Fibroblast of lung (primary cell): Measurements from ENCODE around the gene NFKBIE. TPM values are rescaled to one million over a fixed set of nuclear protein-coding genes. Genes with fewer than 3 reads are reported as not detected.

Source experiments
- DNase-seq, 2 donors: peaks; one replicate each; pipeline versions ENCODE4 v3.0.0 to v3.0.0-alpha.2; 2010; ENCODE audit warnings: low read depth in 2 of 2
- H2AFZ ChIP-seq: 2 replicates; pipeline ENCODE4 v1.5.1; 2012; ENCODE audit warnings: low read length, control low read depth, inconsistent platforms
- H3K27ac ChIP-seq: 2 replicates; pipeline ENCODE4 v1.5.1; 2011; ENCODE audit warnings: low read length, control low read depth; ENCODE audit not compliant: insufficient read depth
- H3K27me3 ChIP-seq: 2 replicates; pipeline ENCODE4 v1.5.1; 2011; ENCODE audit warnings: mild to moderate bottlenecking, low read length; ENCODE audit not compliant: control insufficient read depth, insufficient read depth
- H3K36me3 ChIP-seq: 2 replicates; pipeline ENCODE4 v1.5.1; 2011; ENCODE audit warnings: low read length; ENCODE audit not compliant: control insufficient read depth, insufficient read depth
- H3K4me1 ChIP-seq: 2 replicates; pipeline ENCODE4 v1.5.1; 2011; ENCODE audit warnings: low read length; ENCODE audit not compliant: control insufficient read depth, insufficient read depth; ENCODE audit errors: extremely low read depth
- H3K4me2 ChIP-seq: 2 replicates; pipeline ENCODE4 v1.5.1; 2011; ENCODE audit warnings: low read length, control low read depth; ENCODE audit not compliant: insufficient read depth; ENCODE audit errors: extremely low read depth
- H3K4me3 ChIP-seq, 4 experiments: fragments of 200-600 bp in 1 of 4; sonication (generic) in 1 of 4; replicated peaks in 1 of 4; 2 replicates each; pipeline ENCODE4 v1.5.1; 2011 to 2016; ENCODE audit warnings: low read length in 4 of 4, low read depth in 3 of 4, mild to moderate bottlenecking in 3 of 4, control low read depth in 2 of 4, inconsistent platforms in 1 of 4, mixed read lengths in 1 of 4; ENCODE audit not compliant: insufficient read depth in 1 of 4; ENCODE audit errors: control extremely low read depth in 1 of 4
- H3K79me2 ChIP-seq: 2 replicates; pipeline ENCODE4 v1.5.1; 2012; ENCODE audit warnings: mild to moderate bottlenecking, low read length, inconsistent platforms; ENCODE audit not compliant: control insufficient read depth, insufficient read depth
- H3K9ac ChIP-seq: 2 replicates; pipeline ENCODE4 v1.5.1; 2011; ENCODE audit warnings: mild to moderate bottlenecking, low read length, control low read depth; ENCODE audit not compliant: insufficient read depth
- H3K9me3 ChIP-seq: 2 replicates; pipeline ENCODE4 v1.5.1; 2012; ENCODE audit warnings: low read depth, low read length; ENCODE audit not compliant: control insufficient read depth, insufficient read depth
- H4K20me1 ChIP-seq: 2 replicates; pipeline ENCODE4 v1.5.1; 2011; ENCODE audit warnings: low read length; ENCODE audit not compliant: control insufficient read depth, insufficient read depth; ENCODE audit errors: extremely low read depth
- CTCF ChIP-seq, 2 donors: IDR thresholded peaks in 1 of 2; conservative IDR thresholded peaks in 1 of 2; 1 replicate in 1 of 2; 2 replicates in 1 of 2; pipeline ENCODE4 v1.5.1; 2011 to 2012; ENCODE audit warnings: low read length in 2 of 2, control low read depth in 1 of 2, inconsistent platforms in 1 of 2, low read depth in 1 of 2, mild to moderate bottlenecking in 1 of 2
- EZH2 ChIP-seq: IDR thresholded peaks from 2 replicates; pipeline ENCODE4 v1.5.1; 2012; ENCODE audit warnings: low read length, control low read depth, mild to moderate bottlenecking; ENCODE audit errors: missing control alignments
- polyA plus RNA-seq, 2 donors: library from polyadenylated mRNA; depleted of rRNA in 1 of 2; stranded (reverse) in 1 of 2; unstranded in 1 of 2; fragments of >200 nt; gene quantifications; 2 replicates each; pipeline ENCODE4 v1.2.1, GENCODE V29; 2011 to 2012; ENCODE audit warnings: missing spikeins in 1 of 2
- total RNA-seq: library from RNA; depleted of rRNA; stranded (reverse); fragments of >200 nt; gene quantifications from 2 replicates; pipeline ENCODE4 v1.2.1, GENCODE V29; 2014

NFKBIE gene
- total and polyA plus RNA-seq, 2 donors (not counting 1 experiment from before 2014, with no cell fraction given), result 1.6 to 5.4 TPM

GRCh38 chr6:44285552-44286284 lies 20.4 kb upstream of the NFKBIE start:
- no peak for TF ChIP-seq EZH2
- TF ChIP-seq CTCF (conservative IDR thresholded peaks at IDR 0.05 in 1 of 2, IDR thresholded peaks at IDR 0.05 in 1 of 2; ENCODE audit: low read depth in 1 of 2, low read length in 2 of 2), result no peak
- Histone ChIP-seq H3K4me3 (no peak overlapping the region), H3K4me1 (no peaks in the 10 kb centered on the region), H3K36me3 (no peaks in the 10 kb centered on the region), H3K27me3 (peaks cover 33% of the 10 kb centered on the region), H3K9me3 (no peaks in the 10 kb centered on the region), H3K4me2 (no peak overlapping the region), H3K79me2 (no peaks in the 10 kb centered on the region), H3K9ac (no peak overlapping the region), H3K27ac (no peak overlapping the region), H4K20me1 (no peaks in the 10 kb centered on the region), H2AFZ (no peak overlapping the region)
- peak in 1 of 2 donors; percentile 8 for DNase-seq

DNA sequence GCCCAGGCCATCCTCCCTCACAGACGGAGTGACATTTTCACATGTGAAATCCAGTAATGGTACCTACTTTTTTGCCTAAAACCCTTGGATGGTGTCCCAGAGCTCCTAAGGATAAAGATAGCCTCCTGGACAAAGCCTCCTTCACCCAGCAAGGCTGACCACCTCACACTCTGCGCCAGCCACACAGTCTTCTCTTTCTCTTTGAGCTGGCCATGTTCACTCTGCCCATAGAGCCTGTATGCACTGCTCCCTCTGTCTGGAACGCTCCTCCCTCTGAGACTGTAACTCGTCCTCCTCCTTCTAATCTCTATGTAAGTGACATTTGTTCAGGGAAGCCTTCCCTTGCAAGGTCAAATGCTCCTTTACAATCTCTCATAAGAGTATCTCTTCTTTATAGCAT lies 19.5 kb upstream of the NFKBIE start:
- Histone ChIP-seq H3K9ac (no peak overlapping the region), H3K27me3 (peaks cover 25% of the 10 kb centered on the region), H3K9me3 (no peaks in the 10 kb centered on the region), H3K4me3 (no peak overlapping the region), H3K79me2 (no peaks in the 10 kb centered on the region), H3K4me1 (no peaks in the 10 kb centered on the region), H3K4me2 (no peak overlapping the region), H2AFZ (no peak overlapping the region), H4K20me1 (no peaks in the 10 kb centered on the region), H3K36me3 (no peaks in the 10 kb centered on the region), H3K27ac (no peak overlapping the region)
- DNase-seq, result no peak
- TF ChIP-seq CTCF (conservative IDR thresholded peaks at IDR 0.05 in 1 of 2, IDR thresholded peaks at IDR 0.05 in 1 of 2; ENCODE audit: low read depth in 1 of 2, low read length in 2 of 2) (no peak), EZH2 (no peak)

DNA sequence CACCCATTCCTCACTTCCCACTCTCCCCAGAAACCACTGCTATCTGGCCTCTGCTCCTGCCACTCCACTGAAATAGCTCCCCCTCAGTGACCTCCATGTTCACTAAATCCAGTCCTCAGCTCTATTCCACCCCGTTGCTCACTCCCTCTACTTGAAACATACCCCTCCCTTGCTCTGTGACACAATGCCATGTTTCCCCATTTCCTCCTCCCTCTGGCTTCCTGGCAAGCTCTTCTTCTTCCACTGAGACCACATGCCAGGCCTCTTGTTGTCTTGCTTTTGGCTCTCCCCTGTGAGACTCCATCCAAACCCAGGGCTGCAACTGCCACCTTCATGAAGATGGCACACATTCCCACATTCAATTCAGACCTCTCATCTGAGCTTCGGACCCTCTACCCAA lies 18.8 kb upstream of the NFKBIE start:
- no peak overlapping the region for H3K9ac ChIP-seq
- no peaks in the 10 kb centered on the region for H3K36me3 ChIP-seq
- no peak overlapping the region for H3K4me2 ChIP-seq
- no peak overlapping the region for H3K27ac ChIP-seq
- H3K4me3 ChIP-seq, result no peak overlapping the region
- H2AFZ ChIP-seq, result no peak overlapping the region
- no peak for DNase-seq
- H4K20me1 ChIP-seq, result no peaks in the 10 kb centered on the region
- H3K9me3 ChIP-seq, result no peaks in the 10 kb centered on the region
- TF ChIP-seq EZH2 (no peak), CTCF (conservative IDR thresholded peaks at IDR 0.05 in 1 of 2, IDR thresholded peaks at IDR 0.05 in 1 of 2; ENCODE audit: low read depth in 1 of 2, low read length in 2 of 2) (no peak)
- no peaks in the 10 kb centered on the region for H3K79me2 ChIP-seq
- no peaks in the 10 kb centered on the region for H3K4me1 ChIP-seq
- H3K27me3 ChIP-seq, result peaks cover 19% of the 10 kb centered on the region
